HG02763 (cell line): ENCODE measurements around the gene GTF3C1.
"Not testable (repeated sequence)": the region's sequence is repeated elsewhere in the genome, so short reads cannot be mapped to it uniquely, and the experiment has no call there.

Source experiments
- ATAC-seq: cut with Tn5 transposase; IDR thresholded peaks from one replicate; pipeline ENCODE4 v1.9.1; 2021; ENCODE audit warnings: mild to moderate bottlenecking, moderate library complexity; ENCODE audit not compliant: unreplicated experiment

Gene GTF3C1

GRCh38 chr16:27549746-27550581, at the start of gene GTF3C1, which contains the start of gene KATNIP:
TSS of gene GTF3C1 (minus strand) at chr16:27549913. CDS start at chr16:27549890, 23 bp downstream.
TSS of gene KATNIP (plus strand) at chr16:27550144. CDS start at chr16:27550171, 27 bp downstream.
- peak; percentile 97 for ATAC-seq

GRCh38 chr16:27598931-27599565, 49.3 kb upstream of the GTF3C1 start:
- no peak for ATAC-seq

GRCh38 chr16:27598220-27598619, 48.5 kb upstream of the GTF3C1 start:
- no peak for ATAC-seq

- no peak for ATAC-seq
Observed at GRCh38 chr16:27597361-27597760, 47.6 kb upstream of the GTF3C1 start.

- no peak for ATAC-seq
Observed at GRCh38 chr16:27596411-27596810, 46.7 kb upstream of the GTF3C1 start.

- ATAC-seq = no peak
Observed at GRCh38 chr16:27595993-27596392, 46.3 kb upstream of the GTF3C1 start.

GRCh38 chr16:27595475-27595874, 45.8 kb upstream of the GTF3C1 start:
- no peak for ATAC-seq

- ATAC-seq = no peak
Observed at GRCh38 chr16:27591837-27592236, 42.1 kb upstream of the GTF3C1 start.

- no peak for ATAC-seq
Observed at GRCh38 chr16:27588057-27588456, 38.3 kb upstream of the GTF3C1 start.

- no peak for ATAC-seq
Observed at GRCh38 chr16:27586711-27587110, 37.0 kb upstream of the GTF3C1 start.

- ATAC-seq = no peak
Observed at GRCh38 chr16:27585200-27585599, 35.5 kb upstream of the GTF3C1 start.

- no peak for ATAC-seq
Observed at GRCh38 chr16:27583634-27584033, 33.9 kb upstream of the GTF3C1 start.

GRCh38 chr16:27582883-27583282, 33.2 kb upstream of the GTF3C1 start:
- ATAC-seq = no peak

GRCh38 chr16:27579087-27579980, 29.6 kb upstream of the GTF3C1 start:
- no peak for ATAC-seq

- ATAC-seq = no peak
Observed at GRCh38 chr16:27576729-27577128, 27.0 kb upstream of the GTF3C1 start.

GRCh38 chr16:27572711-27573110, 23.0 kb upstream of the GTF3C1 start:
- ATAC-seq = no peak

- ATAC-seq = no peak
Observed at GRCh38 chr16:27571433-27572326, 22.0 kb upstream of the GTF3C1 start.

GRCh38 chr16:27570986-27571385, 21.3 kb upstream of the GTF3C1 start:
- ATAC-seq = not testable (repeated sequence)

- ATAC-seq = no peak
Observed at GRCh38 chr16:27568077-27568476, 18.4 kb upstream of the GTF3C1 start.

- no peak for ATAC-seq
Observed at GRCh38 chr16:27566417-27566816, 16.7 kb upstream of the GTF3C1 start.
